Choroid plexus epithelial cell (primary cell): ENCODE measurements around the gene THSD7B.

Experiments used
- DNase-seq: peaks from one replicate; pipeline ENCODE4 v3.0.0-alpha.2; 2010; ENCODE audit warnings: low read depth
- H3K4me3 ChIP-seq: 2 replicates; pipeline ENCODE4 v1.5.1; 2011; ENCODE audit warnings: low read depth, mild to moderate bottlenecking, control low read depth, low read length, moderate library complexity
- TF ChIP-seq, protein P1 (sequence below): conservative IDR thresholded peaks from 2 replicates; pipeline ENCODE4 v1.5.1; 2011; ENCODE audit warnings: low read depth, mild to moderate bottlenecking, control low read depth, inconsistent platforms, low read length, moderate library complexity

The THSD7B gene

GRCh38 chr2:136891100-136891499, 125.8 kb downstream of the THSD7B start:
- TF ChIP-seq, protein P1, sequence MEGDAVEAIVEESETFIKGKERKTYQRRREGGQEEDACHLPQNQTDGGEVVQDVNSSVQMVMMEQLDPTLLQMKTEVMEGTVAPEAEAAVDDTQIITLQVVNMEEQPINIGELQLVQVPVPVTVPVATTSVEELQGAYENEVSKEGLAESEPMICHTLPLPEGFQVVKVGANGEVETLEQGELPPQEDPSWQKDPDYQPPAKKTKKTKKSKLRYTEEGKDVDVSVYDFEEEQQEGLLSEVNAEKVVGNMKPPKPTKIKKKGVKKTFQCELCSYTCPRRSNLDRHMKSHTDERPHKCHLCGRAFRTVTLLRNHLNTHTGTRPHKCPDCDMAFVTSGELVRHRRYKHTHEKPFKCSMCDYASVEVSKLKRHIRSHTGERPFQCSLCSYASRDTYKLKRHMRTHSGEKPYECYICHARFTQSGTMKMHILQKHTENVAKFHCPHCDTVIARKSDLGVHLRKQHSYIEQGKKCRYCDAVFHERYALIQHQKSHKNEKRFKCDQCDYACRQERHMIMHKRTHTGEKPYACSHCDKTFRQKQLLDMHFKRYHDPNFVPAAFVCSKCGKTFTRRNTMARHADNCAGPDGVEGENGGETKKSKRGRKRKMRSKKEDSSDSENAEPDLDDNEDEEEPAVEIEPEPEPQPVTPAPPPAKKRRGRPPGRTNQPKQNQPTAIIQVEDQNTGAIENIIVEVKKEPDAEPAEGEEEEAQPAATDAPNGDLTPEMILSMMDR: no peak
- no peak for DNase-seq
- no peak overlapping the region for H3K4me3 ChIP-seq

DNA sequence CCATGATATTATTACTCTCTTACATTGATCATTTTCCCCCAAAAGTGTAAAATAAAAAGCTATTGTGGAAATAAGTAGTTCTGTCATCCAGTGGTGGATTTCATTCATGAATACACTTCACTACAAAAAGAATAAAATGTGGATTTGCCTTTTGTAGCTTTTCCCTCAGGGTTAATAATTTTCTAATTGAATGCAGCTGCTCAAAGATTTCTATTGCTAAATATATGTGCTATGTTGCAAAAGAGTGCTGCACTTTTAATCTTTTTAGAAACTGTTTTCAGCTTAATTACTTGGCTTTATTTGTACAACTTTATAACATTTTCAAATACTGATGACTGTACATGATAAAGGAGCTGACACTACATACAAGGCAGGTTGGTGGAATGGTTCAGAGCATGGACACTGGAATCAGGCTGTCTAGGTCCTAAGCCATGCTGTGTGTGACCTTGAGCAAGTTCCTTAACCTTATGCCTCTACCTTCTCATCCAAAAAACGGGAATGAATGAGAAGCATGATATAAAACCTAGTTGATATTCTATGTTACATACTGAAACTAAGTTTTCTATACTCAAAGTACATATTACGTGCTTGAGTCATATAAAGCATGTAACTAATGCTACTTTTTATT, 128.8 kb downstream of the THSD7B start:
- TF ChIP-seq, protein P1: no peak
- H3K4me3 ChIP-seq: no peak overlapping the region
- no peak for DNase-seq

- TF ChIP-seq, protein P1: no peak
- DNase-seq: no peak
- H3K4me3 ChIP-seq: no peak overlapping the region
These were observed 136.4 kb downstream of the THSD7B start for GRCh38 chr2:136901732-136902131.

DNA sequence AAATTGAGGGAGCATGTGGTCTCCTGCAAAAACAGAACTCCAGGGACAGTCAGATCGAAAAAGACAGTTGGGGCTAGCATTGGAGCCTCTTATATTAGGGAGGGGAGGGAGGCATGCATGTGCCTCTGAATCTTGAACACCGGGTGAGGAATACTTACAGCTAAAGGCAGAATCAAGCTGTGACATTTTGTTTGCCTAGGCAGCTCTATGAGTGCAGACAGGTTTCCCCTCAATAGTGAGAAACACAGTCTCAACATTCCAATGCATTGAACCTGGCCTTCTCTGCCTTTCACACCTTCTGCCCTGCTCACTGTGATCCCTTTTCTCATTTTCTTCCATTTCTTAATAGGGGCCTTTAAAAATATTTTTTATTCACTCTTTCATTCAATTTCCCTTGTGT, 140.4 kb downstream of the THSD7B start:
- DNase-seq: no peak
- TF ChIP-seq, protein P1: no peak
- no peak overlapping the region for H3K4me3 ChIP-seq

- TF ChIP-seq, protein P1: no peak
- no peak overlapping the region for H3K4me3 ChIP-seq
- DNase-seq: no peak
These were observed 144.4 kb downstream of the THSD7B start for GRCh38 chr2:136909777-136910176.

DNA sequence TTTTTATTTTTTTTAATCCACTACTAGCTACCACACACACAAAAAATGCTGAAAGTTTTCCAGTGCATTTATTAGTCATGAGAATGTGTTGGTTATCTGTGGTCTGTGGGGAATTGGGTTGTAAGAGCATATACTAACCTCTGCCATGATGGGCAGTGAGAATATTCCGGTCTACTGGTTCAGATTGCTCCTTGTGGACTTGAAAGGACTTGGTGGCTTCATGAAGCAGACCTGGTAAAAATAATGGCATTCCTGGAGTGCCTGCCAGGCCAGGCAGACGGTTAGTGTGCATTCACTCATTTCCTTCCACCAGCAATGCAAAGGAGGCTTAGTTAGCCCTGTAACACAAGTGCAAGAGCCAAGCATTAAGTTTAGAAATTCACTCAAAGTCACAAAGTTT, 150.8 kb downstream of the THSD7B start:
- no peak for DNase-seq
- TF ChIP-seq, protein P1: no peak
- no peak overlapping the region for H3K4me3 ChIP-seq

DNA sequence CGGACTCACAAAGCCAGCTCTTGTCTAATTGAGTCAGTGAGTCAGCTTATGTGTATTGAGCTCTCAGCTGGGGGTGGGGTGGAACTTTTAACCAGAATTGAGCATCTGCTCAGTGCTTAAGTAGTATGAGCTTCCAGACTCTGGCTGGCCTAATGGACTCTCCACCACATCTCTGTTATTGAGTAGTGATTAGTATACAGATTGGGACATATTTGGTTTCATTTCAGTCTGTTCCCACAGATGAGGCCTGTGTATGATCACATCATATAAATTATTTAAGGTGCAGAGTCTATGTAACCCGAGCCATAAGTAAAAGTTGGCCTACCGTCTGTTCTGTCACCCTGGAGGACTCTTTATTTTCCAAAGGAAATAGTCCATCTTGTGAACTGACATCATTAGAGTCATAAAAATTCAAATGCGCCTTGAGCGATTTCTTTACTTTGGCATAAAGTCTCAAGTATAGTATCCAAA, 152.1 kb downstream of the THSD7B start:
- no peak overlapping the region for H3K4me3 ChIP-seq
- TF ChIP-seq, protein P1: no peak

More for the DNA sequence above, 152.1 kb downstream of the THSD7B start:
- no peak for DNase-seq
